GM12873 (cell line): Measurements from ENCODE around the gene MORN1.

Experiments
- CTCF ChIP-seq: IDR thresholded peaks from 2 replicates; pipeline ENCODE4 v1.5.1; 2012; ENCODE audit warnings: low read depth, mild to moderate bottlenecking, moderate library complexity, low read length, control low read depth; ENCODE audit not compliant: insufficient read depth; ENCODE audit errors: missing control alignments

MORN1 gene

DNA sequence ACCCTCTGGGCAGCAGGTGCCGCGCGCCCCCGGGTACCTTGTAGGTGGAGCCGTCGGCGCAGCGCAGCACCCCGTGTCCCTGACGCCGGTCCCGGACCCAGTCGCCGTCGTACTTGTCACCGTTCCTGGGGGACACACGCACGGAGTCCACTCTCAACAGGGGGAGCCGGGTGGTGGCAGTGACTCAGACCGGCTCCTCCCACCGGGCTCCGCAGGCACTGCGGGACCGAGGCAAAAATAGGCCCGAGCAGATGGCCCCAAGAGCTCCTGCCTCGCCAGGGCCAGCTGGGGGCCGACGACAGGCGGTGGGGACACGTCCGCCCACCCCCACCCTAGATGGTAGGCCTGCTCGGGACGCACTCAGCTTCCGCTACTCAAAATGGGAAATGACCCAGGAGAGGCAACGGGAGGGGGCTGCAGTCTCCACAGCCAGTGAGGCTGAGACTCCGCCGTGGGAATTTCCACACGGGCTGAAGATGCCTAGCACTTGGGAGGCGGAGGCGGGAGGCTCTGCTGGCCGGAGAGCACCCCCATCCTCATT lies 6.3 kb downstream of the MORN1 start:
- no peak for TF ChIP-seq CTCF

DNA sequence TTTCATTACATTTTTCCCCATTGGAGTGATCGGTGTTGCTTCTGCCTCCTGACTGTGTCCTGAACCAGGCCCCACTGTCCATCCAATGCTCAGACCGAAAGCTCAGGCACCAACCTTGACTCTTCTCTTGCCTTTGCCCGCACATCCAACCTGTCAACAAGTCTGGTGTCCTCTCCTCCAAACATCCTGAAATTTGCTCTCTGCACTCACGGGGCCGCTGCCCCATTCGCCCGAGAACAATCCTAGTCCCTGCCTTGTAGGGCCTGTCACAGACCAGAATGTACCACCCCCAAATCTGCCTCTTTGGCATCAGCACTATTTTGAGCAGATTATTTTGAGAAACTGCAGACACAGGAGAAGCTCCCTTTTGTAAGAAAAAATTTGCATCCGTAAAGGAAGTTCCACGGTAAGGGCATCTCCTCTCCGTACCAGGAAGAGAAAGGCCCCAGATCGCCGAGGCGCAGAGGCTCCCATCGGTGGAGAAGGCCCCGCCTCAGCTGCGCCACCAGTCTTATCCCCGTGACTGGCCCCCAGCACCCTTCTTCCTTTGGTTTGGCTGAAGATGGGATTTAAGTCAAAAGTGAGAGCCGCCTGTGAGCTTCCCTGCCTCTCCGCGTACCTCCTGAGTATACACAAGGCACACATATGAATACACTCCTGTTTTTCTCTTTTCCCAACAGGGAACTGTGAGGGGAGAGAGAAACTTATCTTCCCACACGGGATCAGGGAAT lies 7.1 kb downstream of the MORN1 start:
- no peak for TF ChIP-seq CTCF

GRCh38 chr1:2383576-2383975 lies 7.8 kb downstream of the MORN1 start:
- no peak for TF ChIP-seq CTCF

GRCh38 chr1:2382621-2383361 lies 8.6 kb downstream of the MORN1 start:
- peak; percentile 80 for TF ChIP-seq CTCF

DNA sequence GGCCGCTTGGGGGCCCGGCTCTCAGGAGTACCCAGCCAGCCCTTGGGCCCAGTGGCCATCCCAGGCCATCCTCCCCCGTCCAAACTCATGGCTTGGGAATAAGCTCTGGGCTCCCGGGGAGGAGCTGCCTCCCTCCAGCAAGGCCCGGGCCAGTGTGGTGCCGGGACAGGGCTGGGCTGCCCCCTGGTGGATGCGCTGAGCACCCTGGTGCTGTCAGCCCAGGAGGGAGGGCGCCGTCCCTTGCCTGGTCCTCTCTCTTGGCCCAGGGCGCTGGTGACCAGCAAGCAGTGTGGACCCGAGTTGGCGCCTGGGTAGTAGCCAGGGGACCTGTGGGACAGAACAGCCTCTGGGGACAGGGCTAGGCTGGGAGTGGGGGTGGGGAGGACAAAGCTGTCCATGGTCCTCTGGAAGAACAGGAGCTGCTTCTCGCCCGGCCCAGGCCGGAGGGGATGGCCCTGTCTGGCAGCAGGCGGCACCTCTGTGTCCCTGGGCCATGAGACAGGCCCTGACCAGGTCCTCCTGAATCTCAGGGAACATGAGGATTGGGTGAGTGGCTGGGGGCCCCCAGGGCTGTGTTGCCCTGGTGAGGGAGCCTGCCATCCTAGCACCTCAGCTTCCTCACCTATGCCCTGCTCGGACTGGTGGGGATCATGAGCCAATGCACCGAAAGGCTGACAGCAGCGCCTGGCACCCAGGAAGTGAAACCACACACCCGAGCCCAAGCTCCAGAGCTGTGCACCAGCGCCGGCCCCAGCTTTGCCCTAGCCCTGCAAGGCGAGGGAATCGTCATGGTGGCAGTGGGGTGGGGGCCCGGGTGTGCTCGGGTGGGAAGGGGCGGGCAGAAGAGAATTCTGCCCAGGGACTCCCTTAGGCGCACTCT lies 9.4 kb downstream of the MORN1 start:
- peak; percentile 93 for TF ChIP-seq CTCF

GRCh38 chr1:2380816-2381591 lies 10.3 kb downstream of the MORN1 start:
- no peak for TF ChIP-seq CTCF
